GM04504 (cell line): ENCODE results near the gene ASPG.

ENCODE experiments used
- DNase-seq: peaks from one replicate; pipeline ENCODE4 v3.0.0-alpha.2; 2012; ENCODE audit warnings: low read depth

The ASPG gene

GRCh38 chr14:104135904-104136471 is 50.5 kb downstream of the ASPG start:
- DNase-seq: no peak

- no peak for DNase-seq
These were observed 51.2 kb downstream of the ASPG start for GRCh38 chr14:104136472-104137296.

GRCh38 chr14:104137297-104138097 is 52.0 kb downstream of the ASPG start:
- no peak for DNase-seq

- no peak for DNase-seq
These were observed 52.7 kb downstream of the ASPG start, which contains the start of gene KIF26A for GRCh38 chr14:104138098-104138717. TSS of gene KIF26A (plus strand) at chr14:104138587. CDS start at chr14:104138723, 136 bp downstream.

- DNase-seq: no peak
These were observed 53.4 kb downstream of the ASPG start for GRCh38 chr14:104138718-104139459.

- DNase-seq: no peak
These were observed 54.1 kb downstream of the ASPG start for GRCh38 chr14:104139460-104140212.

GRCh38 chr14:104140213-104140462 is 54.6 kb downstream of the ASPG start:
- no peak for DNase-seq

GRCh38 chr14:104140463-104141331 is 55.2 kb downstream of the ASPG start:
- no peak for DNase-seq

GRCh38 chr14:104141621-104142091 is 56.2 kb downstream of the ASPG start:
- DNase-seq: no peak

- DNase-seq: no peak
These were observed 56.8 kb downstream of the ASPG start for GRCh38 chr14:104142136-104142945.

GRCh38 chr14:104142946-104143470 is 57.5 kb downstream of the ASPG start:
- no peak for DNase-seq

- no peak for DNase-seq
These were observed 58.3 kb downstream of the ASPG start for GRCh38 chr14:104143521-104144452.

- DNase-seq: no peak
These were observed 58.9 kb downstream of the ASPG start for GRCh38 chr14:104144453-104144790.

- DNase-seq: no peak
These were observed 59.7 kb downstream of the ASPG start for GRCh38 chr14:104144911-104145825.

GRCh38 chr14:104145826-104146601 is 60.5 kb downstream of the ASPG start:
- DNase-seq: no peak
